GM12874 (cell line): ENCODE results near the gene PVRIG.

ENCODE experiments used
- TF ChIP-seq, protein P1 (sequence below): IDR thresholded peaks from 2 replicates; pipeline ENCODE4 v1.5.1; 2011; ENCODE audit warnings: low read depth, mild to moderate bottlenecking, control low read depth, low read length, moderate library complexity; ENCODE audit not compliant: insufficient read depth

The PVRIG gene

DNA sequence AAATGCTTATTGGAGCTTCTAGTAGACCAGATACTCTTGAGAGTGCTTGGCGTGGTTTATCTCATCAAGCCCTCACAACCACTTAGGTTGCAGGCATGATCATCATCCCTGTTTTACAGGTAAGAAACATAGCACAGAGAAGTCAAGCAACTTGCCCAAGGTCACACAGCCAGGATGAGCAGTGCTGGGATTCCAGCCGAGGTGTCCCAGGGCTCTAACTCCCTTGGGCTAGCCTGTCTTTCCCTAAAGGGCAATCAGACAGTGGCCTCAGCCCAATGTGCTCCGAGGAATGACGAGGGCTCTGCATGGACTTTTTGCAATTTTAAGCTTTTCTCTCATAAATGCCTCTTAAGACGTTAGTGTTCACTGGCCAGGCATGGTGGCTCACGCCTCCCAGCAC is 47.9 kb downstream of the PVRIG start:
- TF ChIP-seq, protein P1, sequence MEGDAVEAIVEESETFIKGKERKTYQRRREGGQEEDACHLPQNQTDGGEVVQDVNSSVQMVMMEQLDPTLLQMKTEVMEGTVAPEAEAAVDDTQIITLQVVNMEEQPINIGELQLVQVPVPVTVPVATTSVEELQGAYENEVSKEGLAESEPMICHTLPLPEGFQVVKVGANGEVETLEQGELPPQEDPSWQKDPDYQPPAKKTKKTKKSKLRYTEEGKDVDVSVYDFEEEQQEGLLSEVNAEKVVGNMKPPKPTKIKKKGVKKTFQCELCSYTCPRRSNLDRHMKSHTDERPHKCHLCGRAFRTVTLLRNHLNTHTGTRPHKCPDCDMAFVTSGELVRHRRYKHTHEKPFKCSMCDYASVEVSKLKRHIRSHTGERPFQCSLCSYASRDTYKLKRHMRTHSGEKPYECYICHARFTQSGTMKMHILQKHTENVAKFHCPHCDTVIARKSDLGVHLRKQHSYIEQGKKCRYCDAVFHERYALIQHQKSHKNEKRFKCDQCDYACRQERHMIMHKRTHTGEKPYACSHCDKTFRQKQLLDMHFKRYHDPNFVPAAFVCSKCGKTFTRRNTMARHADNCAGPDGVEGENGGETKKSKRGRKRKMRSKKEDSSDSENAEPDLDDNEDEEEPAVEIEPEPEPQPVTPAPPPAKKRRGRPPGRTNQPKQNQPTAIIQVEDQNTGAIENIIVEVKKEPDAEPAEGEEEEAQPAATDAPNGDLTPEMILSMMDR = no peak
